HG02840 (cell line): Measurements from ENCODE around the gene NOS1AP.
"Not testable (repeated sequence)": the region's sequence is repeated elsewhere in the genome, so short reads cannot be mapped to it uniquely, and the experiment has no call there.

Source experiments
- ATAC-seq: cut with Tn5 transposase; IDR thresholded peaks from one replicate; pipeline ENCODE4 v1.9.1; 2021; ENCODE audit warnings: mild to moderate bottlenecking, moderate library complexity, moderate number of reproducible peaks; ENCODE audit not compliant: unreplicated experiment, low FRiP score

Gene NOS1AP

GRCh38 chr1:162418584-162418983 is 349.1 kb downstream of the NOS1AP start:
- ATAC-seq = not testable (repeated sequence)

- ATAC-seq = not testable (repeated sequence)
Measured at GRCh38 chr1:162419450-162419931, 350.0 kb downstream of the NOS1AP start.
